ENCODE measurements around the gene DPF1. TPM values are rescaled to one million over a fixed set of nuclear protein-coding genes. Genes with fewer than 3 reads are reported as not detected.
A peak's percentile ranks its signal among the peaks of the same experiment; 100 is the strongest.

Gene DPF1
- total RNA-seq, 1 experiment from 2014 or later = 7.5 TPM

DNA sequence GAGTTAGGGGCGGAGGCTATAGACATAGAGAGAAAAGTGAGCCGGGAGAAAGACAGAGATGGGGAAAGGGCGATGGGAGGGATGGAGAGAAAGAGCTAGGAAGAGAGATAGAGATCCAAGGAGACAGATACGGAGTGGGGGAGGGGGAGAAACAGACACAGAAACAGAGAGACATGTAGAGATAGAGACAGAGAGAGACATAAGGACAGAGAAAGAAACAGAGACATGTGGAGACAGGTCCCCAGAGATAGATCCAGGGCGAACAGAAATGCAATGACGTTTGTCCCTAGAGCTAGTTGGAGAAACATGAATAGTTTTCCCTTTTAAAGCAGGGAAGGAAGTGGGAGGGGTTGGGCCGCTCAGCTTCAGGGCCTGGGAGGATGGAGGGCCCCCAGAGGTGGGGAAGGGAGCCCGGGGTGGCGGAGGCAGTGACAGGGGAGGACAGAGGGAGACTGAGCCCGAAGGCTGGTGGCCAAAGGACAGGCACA is 27.6 kb upstream of the DPF1 start:
- CTCF ChIA-PET = interaction anchor here (0.8 kb wide), 1 partner anchor 7 kb away, joined by 3 read pairs; no protein-coding TSS in a partner anchor
- BruUV-seq (replicated peaks) = no TSS peak
- H3K27ac ChIP-seq (ENCODE audit: low read length) = peak overlapping the region; percentile 90

DNA sequence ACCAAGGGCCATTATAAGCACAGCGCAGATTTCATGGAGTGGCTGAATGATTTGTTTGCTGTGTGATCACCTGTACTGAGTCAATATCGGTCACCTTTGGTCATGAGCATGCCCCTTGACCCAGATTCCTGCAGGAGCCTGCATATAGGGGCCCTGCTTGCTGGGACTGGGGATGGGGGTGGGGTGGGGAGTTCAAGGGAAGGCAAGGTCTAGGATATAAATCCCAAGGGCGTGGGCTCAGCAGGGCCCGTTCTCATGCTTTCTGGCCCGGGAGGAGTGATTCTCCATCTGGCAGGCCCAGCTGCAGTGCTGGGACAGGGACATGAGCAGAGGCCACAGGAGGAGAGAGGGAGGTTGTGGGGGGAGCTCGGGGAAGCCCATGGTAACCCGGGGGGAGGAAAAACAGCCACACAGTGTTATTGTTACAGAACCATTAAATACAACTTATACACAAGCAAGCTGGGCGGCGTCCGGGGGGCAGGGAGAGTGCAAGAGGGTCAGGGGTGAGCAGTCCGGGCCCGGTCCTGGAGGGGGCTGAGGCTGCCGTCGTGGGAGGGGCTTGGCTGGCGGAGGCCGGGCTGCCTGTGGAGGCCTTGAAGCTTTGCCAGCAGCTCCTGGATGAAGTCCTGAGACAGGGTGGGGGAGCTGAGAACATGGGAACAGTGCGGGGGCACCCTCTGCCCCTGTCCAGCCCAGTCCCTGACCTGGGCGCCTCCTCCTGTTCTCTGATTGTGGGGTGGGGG is 27.0 kb upstream of the DPF1 start:
- peaks cover 57% of the 10 kb centered on the region for H3K4me1 ChIP-seq (ENCODE audit: control insufficient read depth, insufficient read depth, low read length)
- no TSS peak for BruUV-seq (replicated peaks)
- DNase-seq (ENCODE audit: low read depth, low spot score) = no peak
- H3K9me3 ChIP-seq (ENCODE audit: control insufficient read depth, insufficient read depth, low read depth, low read length) = no peaks in the 10 kb centered on the region
- TF ChIP-seq, protein P1, sequence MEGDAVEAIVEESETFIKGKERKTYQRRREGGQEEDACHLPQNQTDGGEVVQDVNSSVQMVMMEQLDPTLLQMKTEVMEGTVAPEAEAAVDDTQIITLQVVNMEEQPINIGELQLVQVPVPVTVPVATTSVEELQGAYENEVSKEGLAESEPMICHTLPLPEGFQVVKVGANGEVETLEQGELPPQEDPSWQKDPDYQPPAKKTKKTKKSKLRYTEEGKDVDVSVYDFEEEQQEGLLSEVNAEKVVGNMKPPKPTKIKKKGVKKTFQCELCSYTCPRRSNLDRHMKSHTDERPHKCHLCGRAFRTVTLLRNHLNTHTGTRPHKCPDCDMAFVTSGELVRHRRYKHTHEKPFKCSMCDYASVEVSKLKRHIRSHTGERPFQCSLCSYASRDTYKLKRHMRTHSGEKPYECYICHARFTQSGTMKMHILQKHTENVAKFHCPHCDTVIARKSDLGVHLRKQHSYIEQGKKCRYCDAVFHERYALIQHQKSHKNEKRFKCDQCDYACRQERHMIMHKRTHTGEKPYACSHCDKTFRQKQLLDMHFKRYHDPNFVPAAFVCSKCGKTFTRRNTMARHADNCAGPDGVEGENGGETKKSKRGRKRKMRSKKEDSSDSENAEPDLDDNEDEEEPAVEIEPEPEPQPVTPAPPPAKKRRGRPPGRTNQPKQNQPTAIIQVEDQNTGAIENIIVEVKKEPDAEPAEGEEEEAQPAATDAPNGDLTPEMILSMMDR (IDR thresholded peaks at IDR 0.05) = no peak
- TF ChIP-seq REST (IDR thresholded peaks at IDR 0.05; ENCODE audit: insufficient read depth in 1 of 2, low read depth in 2 of 2, low read length in 1 of 2) = no peak
- no peak for TF ChIP-seq TCF7L2 (IDR thresholded peaks at IDR 0.05; ENCODE audit: low read depth, low read length)
- TF ChIP-seq SIN3A (IDR thresholded peaks at IDR 0.05; ENCODE audit: borderline replicate concordance, insufficient read depth, low read depth, low read length) = no peak
- TF ChIP-seq POLR2AphosphoS5 (IDR thresholded peaks at IDR 0.05; ENCODE audit: low read depth, low read length) = no peak
- H3K27me3 ChIP-seq (ENCODE audit: control insufficient read depth, insufficient read depth, low read length) = no peaks in the 10 kb centered on the region
- POLR2A ChIA-PET = no interaction called here
- in situ Hi-C loops (cut with HindIII; ENCODE audit: low pct_unique_long_range_greater_than_20kb, low sequenced_read_pairs) (no loop called here), intact Hi-C loops (cut with micrococcal nuclease; ENCODE audit: unreplicated experiment) (no loop called here)
- ATAC-seq = peak; percentile 5; the same call in 1 of the 2 replicates
- CTCF ChIA-PET = no interaction called here
- peak overlapping the region; percentile 90 for H3K27ac ChIP-seq (ENCODE audit: low read length)
- 0 out of 2 replicates have a peak, but pooled peaks cover 2% of the 10 kb centered on the region for H3K36me3 ChIP-seq (ENCODE audit: control insufficient read depth, insufficient read depth, low read length)
- peak overlapping the region in 1 of 2 experiments; percentile 78; a peak in 1 of 4 replicates for H3K4me3 ChIP-seq (ENCODE audit: low read depth in 2 of 2, low read length in 2 of 2)

More for the DNA sequence above, 27.6 kb upstream of the DPF1 start:
- Histone ChIP-seq H3K27me3 (ENCODE audit: control insufficient read depth, insufficient read depth, low read length) (no peaks in the 10 kb centered on the region), H3K9me3 (ENCODE audit: control insufficient read depth, insufficient read depth, low read depth, low read length) (no peaks in the 10 kb centered on the region), H3K36me3 (ENCODE audit: control insufficient read depth, insufficient read depth, low read length) (0 out of 2 replicates have a peak, but pooled peaks cover 2% of the 10 kb centered on the region), H3K4me3 (ENCODE audit: low read depth in 2 of 2, low read length in 2 of 2) (peak overlapping the region in 1 of 2 experiments; percentile 78; a peak in 2 of 4 replicates), H3K4me1 (ENCODE audit: control insufficient read depth, insufficient read depth, low read length) (peaks cover 55% of the 10 kb centered on the region)
- POLR2A ChIA-PET = interaction anchor here (0.5 to 0.6 kb wide), 2 partner anchors 345 to 555 kb away, joined by 4 to 8 read pairs; partner anchors contain the start of gene WDR87
- in situ Hi-C loops (cut with HindIII; ENCODE audit: low pct_unique_long_range_greater_than_20kb, low sequenced_read_pairs) (no loop called here), intact Hi-C loops (cut with micrococcal nuclease; ENCODE audit: unreplicated experiment) (no loop called here)
- TF ChIP-seq SIN3A (IDR thresholded peaks at IDR 0.05; ENCODE audit: borderline replicate concordance, insufficient read depth, low read depth, low read length) (no peak), TCF7L2 (IDR thresholded peaks at IDR 0.05; ENCODE audit: low read depth, low read length) (no peak)
- TF ChIP-seq, protein P1 (IDR thresholded peaks at IDR 0.05) = no peak
- DNase-seq (ENCODE audit: low read depth, low spot score) (no peak), ATAC-seq (no peak)

Data from Panc1 (cell line).